Right cardiac atrium (tissue), 5 donors: ENCODE results near the gene ADGRL1. TPM values are rescaled to one million over a fixed set of nuclear protein-coding genes. Genes with fewer than 3 reads are reported as not detected.

ENCODE experiments used
- ATAC-seq, 2 donors: fragments of 200-7000 bp; cut with Tn5 transposase; one replicate each; pipeline versions ENCODE4 v1.8.0 to v1.9.1; 2020; ENCODE audit warnings: moderate library complexity in 2 of 2, mild to moderate bottlenecking in 1 of 2
- DNase-seq, 3 donors: peaks; one replicate each; pipeline ENCODE4 v3.0.0-alpha.2; 2020
- H3K27ac ChIP-seq: one replicate; pipeline ENCODE4 v1.5.1; 2013; ENCODE audit warnings: mild to moderate bottlenecking, low read length, control low read depth, moderate library complexity
- H3K27me3 ChIP-seq: one replicate; pipeline ENCODE4 v1.6.1; 2013; ENCODE audit not compliant: control insufficient read depth, insufficient read depth
- H3K4me1 ChIP-seq: one replicate; pipeline ENCODE4 v1.6.1; 2013; ENCODE audit warnings: low read length; ENCODE audit not compliant: control insufficient read depth, insufficient read depth
- H3K4me3 ChIP-seq: one replicate; pipeline ENCODE4 v1.5.1; 2013; ENCODE audit warnings: low read length, control low read depth
- H3K9me3 ChIP-seq: one replicate; pipeline ENCODE4 v1.6.1; 2013; ENCODE audit warnings: low read length; ENCODE audit not compliant: control insufficient read depth
- WGBS: extraction: QIAGEN DNeasy Blood & Tissue Kit; methylation state at CpG from one replicate; pipeline ENCODE4 v1.1.7; 2013; 5-methylcytosine and 5-hydroxymethylcytosine counted together
- intact Hi-C, 4 donors: fragments of 100-400 bp; cut with DNase I; formaldehyde crosslinking; loops; one replicate each; pipeline versions ENCODE4 v1.11.0 to v1.14.0; 2022 to 2023
- polyA plus RNA-seq: library from polyadenylated mRNA; stranded (reverse); fragments of 200-250 nt; gene quantifications from one replicate; pipeline ENCODE4 v1.2.3, GENCODE V29; 2013
- total RNA-seq, 4 donors: library from RNA; stranded (reverse); fragmentation: NEBNext Ultra II Directional; extraction: Animal tissue kit (Norgen Biotek cat#: 25700); gene quantifications; one replicate each; pipeline ENCODE4 v1.2.1, GENCODE V29; 2021
- donor health status: healthy with polysubstance abuse.
- donor health status: DM: no; HTN: yes; CAD: no.
- donor health status: DM: no; HTN: no; CAD: no.
- donor health status: DM: no; HTN: yes; CAD: no; lungs with severe emphysema.
- donor health status: DM: yes; HTN: yes; CAD: no.

ADGRL1 gene
- total and polyA plus RNA-seq, 5 donors = 20.1 to 36.9 (median 33.6) TPM

- H3K27ac ChIP-seq = no peak overlapping the region
These were observed 66.0 kb downstream of the ADGRL1 start for GRCh38 chr19:14139944-14140343.

GRCh38 chr19:14138576-14139265 lies 67.2 kb downstream of the ADGRL1 start:
- Histone ChIP-seq H3K27me3 (no peaks in the 10 kb centered on the region), H3K4me3 (no peak overlapping the region), H3K27ac (peak overlapping the region; percentile 51), H3K9me3 (no peaks in the 10 kb centered on the region), H3K4me1 (no peaks in the 10 kb centered on the region)
- WGBS = 69% methylated on average over 9 of the region's 9 CpGs
- intact Hi-C loops = no loop called here
- DNase-seq = peak in 1 of 3 donors; percentile 41
- ATAC-seq = no peak

More at GRCh38 chr19:14139944-14140343, 66.0 kb downstream of the ADGRL1 start:
- H3K4me3 ChIP-seq = no peak overlapping the region
- intact Hi-C loops = loop anchor here in 3 of 4 donors (10.0 kb wide), 3 partner anchors 205 to 325 kb away; partner anchors contain the start of genes BRME1 (in 1 of the 3) and CC2D1A (in 1 of the 3)
- DNase-seq (peak; percentile 21 to 67 (median 60)), ATAC-seq (no peak)
- WGBS = 71% methylated on average over 9 of the region's 9 CpGs
- no peaks in the 10 kb centered on the region for H3K27me3 ChIP-seq
- H3K4me1 ChIP-seq = no peaks in the 10 kb centered on the region
- H3K9me3 ChIP-seq = no peaks in the 10 kb centered on the region

- intact Hi-C loops = no loop called here
- under 1% methylated on average over 78 of the region's 78 CpGs for WGBS
- Histone ChIP-seq H3K4me1 (no peaks in the 10 kb centered on the region), H3K4me3 (peak within 1 kb of the TSS; percentile 80), H3K27me3 (no peaks in the 10 kb centered on the region), H3K9me3 (no peaks in the 10 kb centered on the region), H3K27ac (peak within 1 kb of the TSS; percentile 96)
- DNase-seq = peak; percentile 99 to 100 (median 99)
- peak; percentile 96 to 97 for ATAC-seq
These were observed 69.3 kb downstream of the ADGRL1 start, which contains the start of gene ASF1B for GRCh38 chr19:14136509-14137281. TSS of gene ASF1B (minus strand) at chr19:14136589. CDS start at chr19:14136456, 133 bp downstream.

- Histone ChIP-seq H3K9me3 (no peaks in the 10 kb centered on the region), H3K27me3 (no peaks in the 10 kb centered on the region), H3K27ac (no peak overlapping the region), H3K4me1 (no peaks in the 10 kb centered on the region), H3K4me3 (peak overlapping the region; percentile 40)
- ATAC-seq = no peak
- WGBS = under 1% methylated on average over 38 of the region's 38 CpGs
- intact Hi-C loops = no loop called here
- peak in 1 of 3 donors; percentile 69 for DNase-seq
These were observed 69.9 kb downstream of the ADGRL1 start for GRCh38 chr19:14135985-14136508.

GRCh38 chr19:14135355-14135754 lies 70.6 kb downstream of the ADGRL1 start:
- no peak for DNase-seq
- Histone ChIP-seq H3K9me3 (no peaks in the 10 kb centered on the region), H3K4me1 (no peaks in the 10 kb centered on the region), H3K27ac (no peak overlapping the region), H3K4me3 (no peak overlapping the region), H3K27me3 (no peaks in the 10 kb centered on the region)
- intact Hi-C loops = no loop called here
- no peak for ATAC-seq
- WGBS = 52% methylated on average over 6 of the region's 6 CpGs

GRCh38 chr19:14127929-14128509 lies 78.0 kb downstream of the ADGRL1 start:
- H3K4me3 ChIP-seq = no peak overlapping the region
- ATAC-seq (peak; percentile 79 to 81), DNase-seq (peak in 2 of 3 donors; percentile 27 to 39)
- H3K9me3 ChIP-seq = no peaks in the 10 kb centered on the region
- intact Hi-C loops = no loop called here
- 61% methylated on average over 4 of the region's 4 CpGs for WGBS
- no peaks in the 10 kb centered on the region for H3K4me1 ChIP-seq
- no peaks in the 10 kb centered on the region for H3K27me3 ChIP-seq
- peak overlapping the region; percentile 56 for H3K27ac ChIP-seq

- no peak overlapping the region for H3K4me3 ChIP-seq
- H3K27me3 ChIP-seq = no peaks in the 10 kb centered on the region
- ATAC-seq (peak; percentile 71 to 77), DNase-seq (peak; percentile 52 to 78 (median 72))
- no peaks in the 10 kb centered on the region for H3K4me1 ChIP-seq
- intact Hi-C loops = no loop called here
- peak overlapping the region; percentile 0 for H3K27ac ChIP-seq
- no peaks in the 10 kb centered on the region for H3K9me3 ChIP-seq
- WGBS = 57% methylated on average over 8 of the region's 8 CpGs
These were observed 78.8 kb downstream of the ADGRL1 start for GRCh38 chr19:14127176-14127575.

- 94% methylated on average over 6 of the region's 6 CpGs for WGBS
- Histone ChIP-seq H3K27me3 (no peaks in the 10 kb centered on the region), H3K4me1 (peaks cover 8% of the 10 kb centered on the region), H3K27ac (no peak overlapping the region), H3K9me3 (no peaks in the 10 kb centered on the region), H3K4me3 (no peak overlapping the region)
- ATAC-seq (no peak), DNase-seq (no peak)
- intact Hi-C loops = no loop called here
These were observed 83.0 kb downstream of the ADGRL1 start for GRCh38 chr19:14122924-14123323.

- no peaks in the 10 kb centered on the region for H3K9me3 ChIP-seq
- no peaks in the 10 kb centered on the region for H3K27me3 ChIP-seq
- 96% methylated on average over 7 of the region's 7 CpGs for WGBS
- H3K4me1 ChIP-seq = peaks cover 8% of the 10 kb centered on the region
- H3K4me3 ChIP-seq = no peak overlapping the region
- intact Hi-C loops = no loop called here
- H3K27ac ChIP-seq = no peak overlapping the region
- DNase-seq (peak in 2 of 3 donors; percentile 17 to 67), ATAC-seq (no peak)
These were observed 85.5 kb downstream of the ADGRL1 start for GRCh38 chr19:14120497-14120780.

- intact Hi-C loops = loop anchor here in 2 of 4 donors (5.0 kb wide), 2 partner anchors 38 to 48 kb away; partner anchors contain the start of gene MISP3 (in 1 of the 2)
- whole genome bisulfite sequencing = 91% methylated on average over 7 of the region's 7 CpGs
- no peak overlapping the region for H3K4me3 ChIP-seq
These were observed 86.1 kb downstream of the ADGRL1 start for GRCh38 chr19:14119644-14120496.

More at GRCh38 chr19:14119644-14120496, 86.1 kb downstream of the ADGRL1 start:
- no peak for DNase-seq
- no peak for ATAC-seq
- Histone ChIP-seq H3K9me3 (no peaks in the 10 kb centered on the region), H3K27me3 (no peaks in the 10 kb centered on the region), H3K4me1 (peaks cover 8% of the 10 kb centered on the region), H3K27ac (peak overlapping the region; percentile 99)
